HCT116 (cell line): ENCODE measurements around the gene SPACA6. TPM values are rescaled to one million over a fixed set of nuclear protein-coding genes. Genes with fewer than 3 reads are reported as not detected.
"Not testable (repeated sequence)": the region's sequence is repeated elsewhere in the genome, so short reads cannot be mapped to it uniquely, and the experiment has no call there.

Experiments
- ATAC-seq: fragments of 200-7000 bp; cut with Tn5 transposase; 2 replicates; pipeline ENCODE4 v1.9.1; 2020; ENCODE audit warnings: mild to moderate bottlenecking, moderate library complexity
- BruUV-seq: library from RNA; stranded (reverse); fragments of 400-500 nt; replicated peaks from 2 replicates; lab custom pipeline; 2021; lab: Mats Ljungman, UMichigan
- CTCF ChIA-PET: fragments of 300-600 bp; sonication (Branson Sonifier 250); formaldehyde crosslinking; loops from one replicate; lab custom pipeline; 2021; ENCODE audit warnings: antibody characterized with exemption; lab: Charles Lee
- POLR2A ChIA-PET: fragments of 300-600, 350-600 bp; sonication (Branson Sonifier 250); formaldehyde crosslinking; loops from one replicate; lab custom pipeline; 2021; ENCODE audit warnings: antibody characterized with exemption; lab: Charles Lee
- RAD21 ChIA-PET, 2 experiments: fragments of 300-600 bp; sonication (Branson Sonifier 250); formaldehyde crosslinking; loops; one replicate each; lab custom pipeline; 2023; ENCODE audit warnings: low total read pairs in 2 of 2; ENCODE audit not compliant: uncharacterized antibody in 2 of 2, unreplicated experiment in 2 of 2, low non-redundant PET in 1 of 2; lab: Charles Lee
- DNase-seq: peaks from one replicate; pipeline ENCODE4 v3.0.0-alpha.2; 2010; ENCODE audit warnings: low read depth, low spot score
- H2AFZ ChIP-seq: fragments of 200-600 bp; shearing (Covaris generic), sonication (generic); 2 replicates; pipeline ENCODE4 v1.6.1; 2017; ENCODE audit warnings: low read depth, mixed run types, mixed read lengths, antibody characterized with exemption, low read length; ENCODE audit not compliant: poor library complexity, severe bottlenecking
- H3K27ac ChIP-seq: 2 replicates; pipeline ENCODE4 v1.5.1; 2012; ENCODE audit warnings: low read depth, low read length
- H3K27me3 ChIP-seq: fragments of 200-600 bp; sonication (generic); 2 replicates; pipeline ENCODE4 v1.6.1; 2016; ENCODE audit warnings: mixed run types, low read length, mixed read lengths; ENCODE audit not compliant: insufficient read depth
- H3K36me3 ChIP-seq, 2 experiments: fragments of 200-500 bp in 1 of 2; fragments of 200-600 bp in 1 of 2; sonication (Bioruptor generic) in 1 of 2; sonication (generic) in 1 of 2; 2 replicates each; pipeline versions ENCODE4 v1.5.1 to v1.6.1; 2014 to 2016; ENCODE audit warnings: low read length in 2 of 2, inconsistent platforms in 1 of 2, mixed read lengths in 1 of 2, mixed run types in 1 of 2; ENCODE audit not compliant: insufficient read depth in 2 of 2, control insufficient read depth in 1 of 2
- H3K4me1 ChIP-seq, 2 experiments: fragments of 200-600 bp in 1 of 2; sonication (generic) in 1 of 2; 2 replicates each; pipeline versions ENCODE4 v1.5.1 to v1.6.1; 2012 to 2017; ENCODE audit warnings: low read length in 2 of 2, inconsistent platforms in 1 of 2, mild to moderate bottlenecking in 1 of 2, mixed read lengths in 1 of 2, mixed run types in 1 of 2, moderate library complexity in 1 of 2; ENCODE audit not compliant: insufficient read depth in 2 of 2, control insufficient read depth in 1 of 2
- H3K4me2 ChIP-seq: fragments of 200-600 bp; sonication (generic); 2 replicates; pipeline ENCODE4 v1.6.1; 2017; ENCODE audit warnings: mixed run types, low read length, mixed read lengths
- H3K4me3 ChIP-seq, 2 experiments: fragments of 200-600 bp in 1 of 2; sonication (generic) in 1 of 2; replicated peaks in 1 of 2; 2 replicates each; pipeline ENCODE4 v1.5.1; 2011 to 2016; ENCODE audit warnings: low read length in 2 of 2, control low read depth in 1 of 2, low read depth in 1 of 2, mild to moderate bottlenecking in 1 of 2, mixed read lengths in 1 of 2, mixed run types in 1 of 2
- H3K79me2 ChIP-seq: fragments of 200-600 bp; sonication (generic); 2 replicates; pipeline ENCODE4 v1.6.1; 2017; ENCODE audit warnings: mild to moderate bottlenecking, mixed run types, low read length, moderate library complexity, mixed read lengths; ENCODE audit not compliant: insufficient read depth
- H3K9ac ChIP-seq: fragments of 200-600 bp; sonication (generic); 2 replicates; pipeline ENCODE4 v1.6.1; 2016; ENCODE audit warnings: low read length, mixed read lengths
- H3K9me2 ChIP-seq: fragments of 200-600 bp; sonication (generic), shearing (Covaris generic); 2 replicates; pipeline ENCODE4 v1.6.1; 2017; ENCODE audit warnings: mixed run types, mild to moderate bottlenecking, moderate library complexity; ENCODE audit not compliant: insufficient read depth
- H3K9me3 ChIP-seq, 2 experiments: fragments of 200-500 bp in 1 of 2; fragments of 200-600 bp in 1 of 2; sonication (Bioruptor generic) in 1 of 2; sonication (generic) in 1 of 2; 2 replicates each; pipeline ENCODE4 v1.6.1; 2014 to 2017; ENCODE audit warnings: low read length in 2 of 2, mixed read lengths in 2 of 2, inconsistent platforms in 1 of 2, low read depth in 1 of 2, mild to moderate bottlenecking in 1 of 2, mixed run types in 1 of 2, moderate library complexity in 1 of 2; ENCODE audit not compliant: control insufficient read depth in 1 of 2, insufficient read depth in 1 of 2
- H4K20me1 ChIP-seq: fragments of 200-600 bp; sonication (generic), shearing (Covaris generic); 2 replicates; pipeline ENCODE4 v1.6.1; 2017; ENCODE audit warnings: mixed run types, mild to moderate bottlenecking, moderate library complexity; ENCODE audit not compliant: insufficient read depth
- CBX3 ChIP-seq: IDR thresholded peaks from 2 replicates; pipeline ENCODE4 v1.6.1; 2012; ENCODE audit warnings: low read depth
- CEBPB ChIP-seq: IDR thresholded peaks from 2 replicates; pipeline ENCODE4 v1.6.1; 2012; ENCODE audit warnings: low read depth
- EZH2 ChIP-seq: fragments of 200-600 bp; sonication (generic); IDR thresholded peaks from 2 replicates; pipeline ENCODE4 v1.6.1; 2017; ENCODE audit warnings: antibody characterized with exemption, mixed run types
- JUND ChIP-seq: IDR thresholded peaks from 2 replicates; pipeline ENCODE4 v1.6.1; 2012
- POLR2A ChIP-seq: IDR thresholded peaks from 2 replicates; pipeline ENCODE4 v1.7.0; 2011; ENCODE audit warnings: borderline replicate concordance; ENCODE audit not compliant: insufficient read depth, insufficient read length; ENCODE audit errors: extremely low read depth
- RAD21 ChIP-seq: IDR thresholded peaks from 2 replicates; pipeline ENCODE4 v1.6.1; 2012; ENCODE audit warnings: low read depth, mild to moderate bottlenecking
- SP1 ChIP-seq: IDR thresholded peaks from 2 replicates; pipeline ENCODE4 v1.6.1; 2012; ENCODE audit warnings: low read depth
- ZFX ChIP-seq: fragments of 450-650 bp; IDR thresholded peaks from 2 replicates; pipeline ENCODE4 v1.6.1; 2017
- ZNF274 ChIP-seq: fragments of 200-500 bp; sonication (Bioruptor generic); IDR thresholded peaks from 2 replicates; pipeline ENCODE4 v1.6.1; 2014; ENCODE audit warnings: mild to moderate bottlenecking, low read depth, low read length, inconsistent platforms
- intact Hi-C: fragments of 100-400 bp; cut with micrococcal nuclease; formaldehyde crosslinking; loops from 2 replicates; pipeline ENCODE4 v1.10.0; 2022
- total RNA-seq: library from RNA; stranded (reverse); gene quantifications from one replicate; pipeline ENCODE4 v1.2.1, GENCODE V29; 2021; ENCODE audit not compliant: unreplicated experiment
- TF ChIP-seq, protein P1 (sequence below), 3 experiments: fragments of 200-600 bp in 1 of 3; sonication (generic) in 1 of 3; IDR thresholded peaks in 2 of 3; conservative IDR thresholded peaks in 1 of 3; 2 replicates each; pipeline ENCODE4 v1.5.1; 2012 to 2017; ENCODE audit warnings: low read depth in 2 of 3, low read length in 2 of 3, antibody characterized with exemption in 1 of 3, borderline replicate concordance in 1 of 3, control low read depth in 1 of 3, mild to moderate bottlenecking in 1 of 3, mixed read lengths in 1 of 3, mixed run types in 1 of 3, moderate library complexity in 1 of 3; ENCODE audit not compliant: insufficient read depth in 1 of 3

Gene SPACA6
- total RNA-seq, 1 experiment from 2014 or later, result 13.9 TPM

- H3K36me3 ChIP-seq, H4K20me1 ChIP-seq, POLR2A ChIA-PET, H3K4me2 ChIP-seq, H3K9me3 ChIP-seq, H3K9ac ChIP-seq, intact Hi-C loops, H3K79me2 ChIP-seq, H3K4me1 ChIP-seq, BruUV-seq, H3K4me3 ChIP-seq, H2AFZ ChIP-seq, H3K27ac ChIP-seq, RAD21 ChIA-PET, H3K27me3 ChIP-seq, H3K9me2 ChIP-seq: not testable (repeated sequence)
- CTCF ChIA-PET, result interaction anchor here (2.1 kb wide), 1 partner anchor 15 kb away, joined by 10 read pairs; no protein-coding TSS in a partner anchor
- DNase-seq (peak; percentile 65), ATAC-seq (peak; percentile 89)
- TF ChIP-seq SP1, result peak; percentile 42; the same call in 1 of the 2 replicates
- TF ChIP-seq, protein P1, sequence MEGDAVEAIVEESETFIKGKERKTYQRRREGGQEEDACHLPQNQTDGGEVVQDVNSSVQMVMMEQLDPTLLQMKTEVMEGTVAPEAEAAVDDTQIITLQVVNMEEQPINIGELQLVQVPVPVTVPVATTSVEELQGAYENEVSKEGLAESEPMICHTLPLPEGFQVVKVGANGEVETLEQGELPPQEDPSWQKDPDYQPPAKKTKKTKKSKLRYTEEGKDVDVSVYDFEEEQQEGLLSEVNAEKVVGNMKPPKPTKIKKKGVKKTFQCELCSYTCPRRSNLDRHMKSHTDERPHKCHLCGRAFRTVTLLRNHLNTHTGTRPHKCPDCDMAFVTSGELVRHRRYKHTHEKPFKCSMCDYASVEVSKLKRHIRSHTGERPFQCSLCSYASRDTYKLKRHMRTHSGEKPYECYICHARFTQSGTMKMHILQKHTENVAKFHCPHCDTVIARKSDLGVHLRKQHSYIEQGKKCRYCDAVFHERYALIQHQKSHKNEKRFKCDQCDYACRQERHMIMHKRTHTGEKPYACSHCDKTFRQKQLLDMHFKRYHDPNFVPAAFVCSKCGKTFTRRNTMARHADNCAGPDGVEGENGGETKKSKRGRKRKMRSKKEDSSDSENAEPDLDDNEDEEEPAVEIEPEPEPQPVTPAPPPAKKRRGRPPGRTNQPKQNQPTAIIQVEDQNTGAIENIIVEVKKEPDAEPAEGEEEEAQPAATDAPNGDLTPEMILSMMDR (IDR thresholded peaks at IDR 0.05 in 2 of 3, conservative IDR thresholded peaks at IDR 0.05 in 1 of 3; ENCODE audit: borderline replicate concordance in 1 of 3, insufficient read depth in 1 of 3, low read depth in 2 of 3, low read length in 2 of 3), result peak; percentile 22 to 72 (median 65); a peak in 4 of 6 replicates
- TF ChIP-seq RAD21, result peak; percentile 36
- peak; percentile 30; the same call in 1 of the 2 replicates for TF ChIP-seq CBX3
- TF ChIP-seq, all 23 proteins: peak for 4; not testable (repeated sequence) for 19
Measured at GRCh38 chr19:51675911-51676565, 17.1 kb upstream of the SPACA6 start.

DNA sequence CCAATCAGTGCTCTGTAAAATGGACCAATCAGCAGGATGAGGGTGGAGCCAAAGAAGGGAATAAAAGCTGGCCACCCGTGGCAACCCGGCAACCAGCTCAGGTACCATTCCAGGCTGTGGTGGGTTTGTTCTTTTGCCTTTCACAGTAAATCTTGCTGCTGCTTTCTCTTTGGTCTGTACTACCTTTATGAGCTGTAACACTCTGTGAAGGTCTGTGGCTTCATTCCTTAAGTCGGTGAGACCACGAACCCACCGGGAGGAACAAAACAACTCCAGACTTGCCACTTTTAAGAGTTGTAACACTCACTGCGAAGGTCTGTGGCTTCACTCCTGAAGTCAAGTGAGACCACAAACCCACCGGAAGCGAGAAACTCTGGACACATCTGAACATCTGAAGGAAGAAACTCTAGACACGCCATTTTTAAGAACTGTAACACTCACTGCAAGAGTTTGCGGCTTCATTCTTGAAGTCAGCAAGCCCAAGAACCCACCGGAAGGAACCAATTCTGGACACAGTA lies 16.5 kb upstream of the SPACA6 start:
- peak; percentile 42; the same call in 1 of the 2 replicates for ATAC-seq
- no peaks in the 10 kb centered on the region for H3K9me3 ChIP-seq
- RAD21 ChIA-PET, result no interaction called here

More for the DNA sequence above, 16.5 kb upstream of the SPACA6 start:
- Histone ChIP-seq H3K9me2 (no peaks in the 10 kb centered on the region), H3K79me2 (no peaks in the 10 kb centered on the region), H3K4me2 (no peak overlapping the region), H3K27me3 (no peaks in the 10 kb centered on the region), H3K4me1 (no peaks in the 10 kb centered on the region), H4K20me1 (no peaks in the 10 kb centered on the region), H3K36me3 (no peaks in the 10 kb centered on the region), H3K9ac (no peak overlapping the region), H2AFZ (no peak overlapping the region), H3K4me3 (no peak overlapping the region), H3K27ac (no peak overlapping the region)
- POLR2A ChIA-PET, result no interaction called here
- CTCF ChIA-PET, result interaction anchor here (2.1 kb wide), 1 partner anchor 15 kb away, joined by 10 read pairs; no protein-coding TSS in a partner anchor
- intact Hi-C loops, result no loop called here
- no peak for DNase-seq
- BruUV-seq, result no TSS peak
- TF ChIP-seq POLR2A (no peak), ZNF274 (no peak), CEBPB (no peak), JUND (no peak), SP1 (no peak; the same call in 1 of the 2 replicates), EZH2 (no peak), RAD21 (no peak), CBX3 (no peak), ZFX (no peak)
